ENCODE results near the gene RAVER2. TPM values are rescaled to one million over a fixed set of nuclear protein-coding genes. Genes with fewer than 3 reads are reported as not detected.

The RAVER2 gene
- total and polyA plus RNA-seq, 2 experiments from 2014 or later, result 7.8 to 24.6 TPM

GRCh38 chr1:64861611-64862010, 116.7 kb downstream of the RAVER2 start:
- peak; percentile 86 for DNase-seq (ENCODE audit: low spot score)
- H3K4me1 ChIP-seq (ENCODE audit: insufficient read depth), result peaks cover 9% of the 10 kb centered on the region
- ATAC-seq, result peak; percentile 99
- H3K36me3 ChIP-seq (ENCODE audit: insufficient read depth), result 0 out of 2 replicates have a peak, but pooled peaks cover 2% of the 10 kb centered on the region
- TF ChIP-seq CTCF (conservative IDR thresholded peaks at IDR 0.05; ENCODE audit: low read depth in 2 of 2), result peak; percentile 55 to 86
- no peak for TF ChIP-seq CREB1 (CRISPR knock-in tag; IDR thresholded peaks at IDR 0.05; ENCODE audit: low read depth)
- no peak overlapping the region for H3K4me3 ChIP-seq
- H3K9me2 ChIP-seq (ENCODE audit: insufficient read depth), result no peaks in the 10 kb centered on the region
- peaks cover 16% of the 10 kb centered on the region for H3K4me1 Mint-ChIP-seq
- no peak overlapping the region for H3K4me2 ChIP-seq
- H2AFZ ChIP-seq, result no peak overlapping the region
- H3F3A ChIP-seq (replicated peaks; ENCODE audit: low read depth), result no peaks in the 10 kb centered on the region
- no peaks in the 10 kb centered on the region for H3K79me2 ChIP-seq (replicated peaks; ENCODE audit: insufficient read depth)
- no peaks in the 10 kb centered on the region for H3K9me3 Mint-ChIP-seq
- 0 out of 2 replicates have a peak overlapping the region, but pooled peaks have one; percentile 62 for H3K27ac ChIP-seq (ENCODE audit: low read depth)
- H3K27ac Mint-ChIP-seq, result no peak overlapping the region
- no peaks in the 10 kb centered on the region for H4K20me1 ChIP-seq (replicated peaks; ENCODE audit: insufficient read depth)
- no peak overlapping the region; the same call in 2 of the 3 replicates for H3K4me3 Mint-ChIP-seq
- H3K36me3 Mint-ChIP-seq (ENCODE audit: low read depth), result peaks cover 19% of the 10 kb centered on the region; the same call in 2 of the 3 replicates
- peaks cover 5% of the 10 kb centered on the region for H3K27me3 Mint-ChIP-seq (ENCODE audit: insufficient read depth, low read depth, poor library complexity)
- no peaks in the 10 kb centered on the region for H3K27me3 ChIP-seq (ENCODE audit: insufficient read depth)

GRCh38 chr1:64864018-64864940, 119.4 kb downstream of the RAVER2 start:
- H3K9me2 ChIP-seq (ENCODE audit: insufficient read depth), result 0 out of 2 replicates have a peak, but pooled peaks cover 3% of the 10 kb centered on the region
- no peak overlapping the region for H3K27ac Mint-ChIP-seq
- no peak overlapping the region for H2AFZ ChIP-seq
- no peaks in the 10 kb centered on the region for H4K20me1 ChIP-seq (replicated peaks; ENCODE audit: insufficient read depth)
- peaks cover 14% of the 10 kb centered on the region for H3K4me1 Mint-ChIP-seq
- H3K36me3 ChIP-seq (ENCODE audit: insufficient read depth), result 0 out of 2 replicates have a peak, but pooled peaks cover 4% of the 10 kb centered on the region
- no peaks in the 10 kb centered on the region for H3F3A ChIP-seq (replicated peaks; ENCODE audit: low read depth)
- H3K9me3 Mint-ChIP-seq, result no peaks in the 10 kb centered on the region
- no peak overlapping the region for H3K4me3 ChIP-seq
- DNase-seq (ENCODE audit: low spot score), result no peak
- peaks cover 19% of the 10 kb centered on the region; the same call in 2 of the 3 replicates for H3K36me3 Mint-ChIP-seq (ENCODE audit: low read depth)
- H3K27me3 ChIP-seq (ENCODE audit: insufficient read depth), result no peaks in the 10 kb centered on the region
- peaks cover 9% of the 10 kb centered on the region for H3K4me1 ChIP-seq (ENCODE audit: insufficient read depth)
- ATAC-seq, result no peak
- no peaks in the 10 kb centered on the region for H3K79me2 ChIP-seq (replicated peaks; ENCODE audit: insufficient read depth)
- peaks cover 3% of the 10 kb centered on the region for H3K27me3 Mint-ChIP-seq (ENCODE audit: insufficient read depth, low read depth, poor library complexity)
- 0 out of 2 replicates have a peak overlapping the region, but pooled peaks have one; percentile 18 for H3K27ac ChIP-seq (ENCODE audit: low read depth)
- H3K4me2 ChIP-seq, result no peak overlapping the region
- no peak overlapping the region for H3K4me3 Mint-ChIP-seq
- TF ChIP-seq ETS1 (IDR thresholded peaks at IDR 0.05) (no peak), EZH2phosphoT487 (IDR thresholded peaks at IDR 0.05; ENCODE audit: unreplicated experiment) (no peak), CTCF (conservative IDR thresholded peaks at IDR 0.05; ENCODE audit: low read depth in 2 of 2) (no peak), JUNB (IDR thresholded peaks at IDR 0.05; ENCODE audit: unreplicated experiment) (no peak), REST (IDR thresholded peaks at IDR 0.05; ENCODE audit: unreplicated experiment) (no peak), STAT1 (IDR thresholded peaks at IDR 0.05; ENCODE audit: unreplicated experiment) (no peak), NANOG (IDR thresholded peaks at IDR 0.05; ENCODE audit: borderline replicate concordance) (no peak), ZNF114 (CRISPR knock-in tag; IDR thresholded peaks at IDR 0.05) (no peak)

Data from GM23338 (cell line).